Cardiac muscle cell (in vitro differentiated cells and primary cell): Measurements from ENCODE around the gene CYBA. TPM values are rescaled to one million over a fixed set of nuclear protein-coding genes. Genes with fewer than 3 reads are reported as not detected.

Experiments
- DNase-seq, 2 donors: peaks; one replicate each; pipeline versions ENCODE4 v3.0.0 to v3.0.0-alpha.2; 2010 to 2017; ENCODE audit warnings: low read depth in 1 of 2, low spot score in 1 of 2
- H3K27ac ChIP-seq: fragments of 200-600 bp; sonication (generic); 2 replicates; pipeline ENCODE4 v1.5.1; 2016
- H3K27me3 ChIP-seq: fragments of 200-600 bp; sonication (generic); 2 replicates; pipeline ENCODE4 v1.6.0; 2016; ENCODE audit warnings: control low read depth
- H3K36me3 ChIP-seq: fragments of 200-600 bp; sonication (generic); 2 replicates; pipeline ENCODE4 v1.5.1; 2016; ENCODE audit warnings: control low read depth
- H3K4me1 ChIP-seq: fragments of 200-600 bp; sonication (generic); 2 replicates; pipeline ENCODE4 v1.8.1; 2017; ENCODE audit warnings: low read depth, mild to moderate bottlenecking, mixed run types
- H3K4me3 ChIP-seq: fragments of 200-600 bp; sonication (generic); 2 replicates; pipeline ENCODE4 v1.5.1; 2016; ENCODE audit warnings: mild to moderate bottlenecking
- H3K9me3 ChIP-seq: fragments of 200-600 bp; sonication (generic); 2 replicates; pipeline ENCODE4 v1.5.1; 2017; ENCODE audit warnings: low read depth, mild to moderate bottlenecking, control low read depth
- CTCF ChIP-seq: IDR thresholded peaks from 2 replicates; pipeline ENCODE4 v1.5.1; 2012; ENCODE audit warnings: low read depth, mild to moderate bottlenecking, low read length
- polyA plus RNA-seq: library from polyadenylated mRNA; unstranded; fragments of >200 nt; fragmentation: Nextera tagmentation; extraction: Ambion mirVana; gene quantifications from 2 replicates; pipeline ENCODE4 v1.2.1, GENCODE V29; 2016
- total RNA-seq: library from RNA; depleted of rRNA; stranded (reverse); fragments of >200 nt; gene quantifications from 2 replicates; pipeline ENCODE4 v1.2.3, GENCODE V29; 2016

CYBA gene
- total and polyA plus RNA-seq, 2 experiments from 2014 or later, result 174 to 233 TPM

GRCh38 chr16:88662843-88663606, 12.2 kb upstream of the CYBA start, which contains the start of gene MVD:
MVD (minus strand) TSS chr16:88663091; CDS start chr16:88663080, 11 bp downstream.
- DNase-seq, result peak; percentile 98 to 99
- Histone ChIP-seq H3K4me1 (peaks cover 4% of the 10 kb centered on the region), H3K9me3 (no peaks in the 10 kb centered on the region), H3K27me3 (no peaks in the 10 kb centered on the region), H3K36me3 (no peaks in the 10 kb centered on the region), H3K27ac (peak within 1 kb of the TSS; percentile 81), H3K4me3 (peak within 1 kb of the TSS; percentile 82)
- TF ChIP-seq CTCF, result no peak

GRCh38 chr16:88662222-88662842, 11.5 kb upstream of the CYBA start:
- H3K27ac ChIP-seq, result peak overlapping the region; percentile 81
- H3K9me3 ChIP-seq, result no peaks in the 10 kb centered on the region
- H3K4me1 ChIP-seq, result peaks cover 4% of the 10 kb centered on the region
- DNase-seq, result no peak
- TF ChIP-seq CTCF, result no peak
- no peaks in the 10 kb centered on the region for H3K27me3 ChIP-seq
- H3K36me3 ChIP-seq, result no peaks in the 10 kb centered on the region
- H3K4me3 ChIP-seq, result peak overlapping the region; percentile 70

- H3K4me1 ChIP-seq, result peaks cover 4% of the 10 kb centered on the region
- H3K27ac ChIP-seq, result no peak overlapping the region
- H3K27me3 ChIP-seq, result no peaks in the 10 kb centered on the region
- no peak overlapping the region for H3K4me3 ChIP-seq
- H3K9me3 ChIP-seq, result no peaks in the 10 kb centered on the region
- H3K36me3 ChIP-seq, result no peaks in the 10 kb centered on the region
- no peak for TF ChIP-seq CTCF
- no peak for DNase-seq
Measured at GRCh38 chr16:88661468-88661867, 10.6 kb upstream of the CYBA start.

GRCh38 chr16:88659160-88659559, 8.3 kb upstream of the CYBA start:
- H3K4me3 ChIP-seq, result no peak overlapping the region
- no peak for TF ChIP-seq CTCF
- DNase-seq, result no peak
- no peaks in the 10 kb centered on the region for H3K27me3 ChIP-seq
- peaks cover 4% of the 10 kb centered on the region for H3K4me1 ChIP-seq
- H3K36me3 ChIP-seq, result peaks cover 8% of the 10 kb centered on the region
- H3K27ac ChIP-seq, result no peak overlapping the region
- no peaks in the 10 kb centered on the region for H3K9me3 ChIP-seq

GRCh38 chr16:88658714-88659113, 7.9 kb upstream of the CYBA start:
- Histone ChIP-seq H3K36me3 (peaks cover 8% of the 10 kb centered on the region), H3K4me3 (no peak overlapping the region), H3K27me3 (no peaks in the 10 kb centered on the region), H3K9me3 (no peaks in the 10 kb centered on the region), H3K27ac (no peak overlapping the region), H3K4me1 (peaks cover 4% of the 10 kb centered on the region)
- no peak for DNase-seq
- no peak for TF ChIP-seq CTCF
